Measurements from ENCODE around the gene SLC27A4. TPM values are rescaled to one million over a fixed set of nuclear protein-coding genes. Genes with fewer than 3 reads are reported as not detected.

The SLC27A4 gene
- total RNA-seq, 1 donor from 2014 or later, result 26.4 TPM

GRCh38 chr9:128383791-128384190, 43.5 kb downstream of the SLC27A4 start:
- H3K9me3 Mint-ChIP-seq (ENCODE audit: low read depth), result no peaks in the 10 kb centered on the region
- no peaks in the 10 kb centered on the region for H3K27me3 Mint-ChIP-seq
- DNase-seq (ENCODE audit: low spot score, unreplicated experiment), result no peak
- TF ChIP-seq CTCF (IDR thresholded peaks at IDR 0.05; ENCODE audit: unreplicated experiment), result no peak
- H3K4me1 Mint-ChIP-seq (ENCODE audit: low read depth), result no peaks in the 10 kb centered on the region
- no peak overlapping the region for H3K4me3 Mint-ChIP-seq (ENCODE audit: low read depth)
- no peak overlapping the region for H3K27ac Mint-ChIP-seq
- H3K36me3 Mint-ChIP-seq (ENCODE audit: insufficient read depth), result peaks cover 4% of the 10 kb centered on the region

GRCh38 chr9:128384801-128385495, 44.6 kb downstream of the SLC27A4 start:
- no peak overlapping the region for H3K4me3 Mint-ChIP-seq (ENCODE audit: low read depth)
- no peaks in the 10 kb centered on the region for H3K9me3 Mint-ChIP-seq (ENCODE audit: low read depth)
- no peaks in the 10 kb centered on the region for H3K4me1 Mint-ChIP-seq (ENCODE audit: low read depth)
- H3K27ac Mint-ChIP-seq, result no peak overlapping the region
- peaks cover 6% of the 10 kb centered on the region for H3K27me3 Mint-ChIP-seq
- TF ChIP-seq CTCF (IDR thresholded peaks at IDR 0.05; ENCODE audit: unreplicated experiment), result no peak
- DNase-seq (ENCODE audit: low spot score, unreplicated experiment), result no peak
- peaks cover 7% of the 10 kb centered on the region for H3K36me3 Mint-ChIP-seq (ENCODE audit: insufficient read depth)

- no peak for DNase-seq (ENCODE audit: low spot score, unreplicated experiment)
- Mint-ChIP-seq H3K27me3 (peaks cover 11% of the 10 kb centered on the region), H3K4me1 (ENCODE audit: low read depth) (no peaks in the 10 kb centered on the region), H3K4me3 (ENCODE audit: low read depth) (no peak overlapping the region), H3K27ac (no peak overlapping the region), H3K9me3 (ENCODE audit: low read depth) (no peaks in the 10 kb centered on the region), H3K36me3 (ENCODE audit: insufficient read depth) (peaks cover 7% of the 10 kb centered on the region)
- no peak for TF ChIP-seq CTCF (IDR thresholded peaks at IDR 0.05; ENCODE audit: unreplicated experiment)
These were observed 45.5 kb downstream of the SLC27A4 start for GRCh38 chr9:128385496-128386460.

GRCh38 chr9:128388150-128388549, 47.8 kb downstream of the SLC27A4 start:
- Mint-ChIP-seq H3K4me3 (ENCODE audit: low read depth) (no peak overlapping the region), H3K4me1 (ENCODE audit: low read depth) (peaks cover 4% of the 10 kb centered on the region), H3K27me3 (peaks cover 27% of the 10 kb centered on the region)

More at GRCh38 chr9:128388150-128388549, 47.8 kb downstream of the SLC27A4 start:
- H3K36me3 Mint-ChIP-seq (ENCODE audit: insufficient read depth), result peaks cover 10% of the 10 kb centered on the region
- no peak for TF ChIP-seq CTCF (IDR thresholded peaks at IDR 0.05; ENCODE audit: unreplicated experiment)
- H3K27ac Mint-ChIP-seq, result no peak overlapping the region
- DNase-seq (ENCODE audit: low spot score, unreplicated experiment), result no peak
- no peaks in the 10 kb centered on the region for H3K9me3 Mint-ChIP-seq (ENCODE audit: low read depth)
